Measurements from ENCODE around the gene VTI1A.

GRCh38 chr10:112624546-112625048 lies 177.6 kb downstream of the VTI1A start:
- TF ChIP-seq CTCF (IDR thresholded peaks at IDR 0.05; ENCODE audit: insufficient read depth, low read depth, low read length) = no peak
- TF ChIP-seq EZH2 (IDR thresholded peaks at IDR 0.05; ENCODE audit: insufficient read depth, low read length) = no peak

Data from astrocyte (in vitro differentiated cells and primary cell).